ENCODE results near the gene LYRM1. TPM values are rescaled to one million over a fixed set of nuclear protein-coding genes. Genes with fewer than 3 reads are reported as not detected.

Gene LYRM1
- total and polyA plus RNA-seq, 10 of the 15 experiments (the other 5 are each of a cell fraction or from before 2014, with no cell fraction given), result 18.4 to 54.4 (median 38.0) TPM

DNA sequence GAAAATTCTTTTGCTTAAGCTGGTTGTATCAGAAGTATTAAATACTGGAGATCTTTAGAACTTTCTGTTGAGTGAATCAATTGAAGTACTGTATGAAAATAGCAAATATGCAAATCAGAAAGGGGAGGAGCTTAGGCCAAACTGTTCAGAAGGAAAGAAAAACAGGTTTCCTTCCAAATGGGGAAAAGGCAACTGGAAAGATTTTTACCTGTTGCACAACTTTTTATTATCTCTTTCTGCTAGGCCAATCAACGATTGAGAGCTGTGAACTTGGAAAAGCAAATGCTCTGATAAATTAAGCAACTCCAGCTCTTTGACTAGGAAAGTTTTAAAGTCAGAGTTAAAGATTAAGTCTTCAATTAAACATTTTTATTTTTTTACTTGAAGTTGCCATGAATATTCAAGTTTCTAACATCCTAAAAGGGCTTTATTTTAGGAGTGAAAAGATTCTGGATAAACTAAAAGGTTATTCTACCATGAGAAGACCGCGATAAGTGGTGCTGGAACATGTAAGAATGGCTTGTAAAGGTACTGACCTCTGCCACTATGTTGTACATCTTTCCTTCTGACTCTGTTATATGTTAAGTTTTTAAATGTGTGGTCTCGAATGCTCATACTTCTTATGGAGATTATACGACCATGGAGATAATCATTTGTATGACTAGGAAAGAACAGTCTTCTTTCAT, 16.9 kb upstream of the LYRM1 start:
- Histone ChIP-seq H3K27me3 (replicated peaks in 1 of 2; ENCODE audit: control insufficient read depth in 2 of 2, insufficient read depth in 2 of 2, low read length in 1 of 2) (no peaks in the 10 kb centered on the region), H3K9ac (ENCODE audit: control insufficient read depth, insufficient read depth, low read length) (no peak overlapping the region), H3K9me3 (replicated peaks; ENCODE audit: control insufficient read depth, insufficient read depth, low read length) (no peaks in the 10 kb centered on the region), H3K4me3 (no peak overlapping the region), H2AFZ (ENCODE audit: control insufficient read depth, low read depth, low read length) (no peak overlapping the region), H3K79me2 (ENCODE audit: control insufficient read depth, insufficient read depth, low read length) (no peaks in the 10 kb centered on the region; the same call in none of the 2 replicates), H3K4me2 (ENCODE audit: control insufficient read depth, insufficient read depth) (no peak overlapping the region), H3K4me1 (ENCODE audit: control insufficient read depth, insufficient read depth, low read length) (peaks cover 12% of the 10 kb centered on the region), H3K36me3 (ENCODE audit: control insufficient read depth in 2 of 2, insufficient read depth in 2 of 2, low read length in 1 of 2) (no peaks in the 10 kb centered on the region), H4K20me1 (ENCODE audit: control insufficient read depth, insufficient read depth) (no peaks in the 10 kb centered on the region), H3K27ac (ENCODE audit: control insufficient read depth, insufficient read depth) (no peak overlapping the region)
- ChIA-PET POLR2A (interaction anchor here (0.5 to 0.7 kb wide), 2 partner anchors 14 to 55 kb away, joined by 3 read pairs; no protein-coding TSS in a partner anchor), CTCF (interaction anchor here (1.8 kb wide), 1 partner anchor 9 kb away, joined by 5 read pairs; no protein-coding TSS in a partner anchor), RAD21 (ENCODE audit: unreplicated experiment) (no interaction called here), SMC1A (ENCODE audit: uncharacterized antibody, unreplicated experiment) (interaction anchor here (0.9 to 1.5 kb wide), 6 partner anchors 8 to 30 kb away, joined by 3 to 4 read pairs (median 3); no protein-coding TSS in a partner anchor)
- in situ Hi-C loops (cut with MboI) (no loop called here), intact Hi-C loops (cut with micrococcal nuclease; ENCODE audit: unreplicated experiment) (no loop called here)
- no peak for ATAC-seq
- DNase-seq (ENCODE audit: low read depth, low spot score), result no peak
- no TSS peak for BruUV-seq (replicated peaks)
- FAIRE-seq, result no peak
- no peak for TF ChIP-seq EZH2 (IDR thresholded peaks at IDR 0.05; ENCODE audit: borderline replicate concordance, control insufficient read depth, low read depth, low read length)
- 92% methylated on average over 5 of the region's 5 CpGs for WGBS (ENCODE audit: insufficient coverage, insufficient replicate concordance, low lambda C conversion rate, missing lambda C conversion rate)

DNA sequence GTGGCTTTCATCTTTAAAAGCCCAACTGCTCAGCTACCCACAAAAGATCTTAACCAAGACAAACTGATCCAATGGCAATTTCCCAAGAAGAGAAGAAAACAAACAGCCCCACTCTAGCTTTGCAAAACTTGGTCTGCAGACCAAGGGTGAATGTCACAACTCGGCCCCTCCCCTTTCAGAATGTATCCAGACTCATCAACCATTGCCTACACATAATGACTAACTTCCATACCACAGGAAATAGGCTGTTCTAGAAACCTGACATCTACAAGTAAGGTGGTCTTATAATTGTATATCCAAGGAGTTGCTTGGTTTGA, 16.4 kb upstream of the LYRM1 start:
- no peaks in the 10 kb centered on the region for H3K36me3 ChIP-seq (ENCODE audit: control insufficient read depth in 2 of 2, insufficient read depth in 2 of 2, low read length in 1 of 2)
- H3K79me2 ChIP-seq (ENCODE audit: control insufficient read depth, insufficient read depth, low read length), result no peaks in the 10 kb centered on the region; the same call in none of the 2 replicates
- intact Hi-C loops (cut with micrococcal nuclease; ENCODE audit: unreplicated experiment), result no loop called here
- no peak overlapping the region for H2AFZ ChIP-seq (ENCODE audit: control insufficient read depth, low read depth, low read length)
- FAIRE-seq, result no peak
- no peak for DNase-seq (ENCODE audit: low read depth, low spot score)
- ATAC-seq, result no peak
- no peak overlapping the region for H3K9ac ChIP-seq (ENCODE audit: control insufficient read depth, insufficient read depth, low read length)
- H3K4me1 ChIP-seq (ENCODE audit: control insufficient read depth, insufficient read depth, low read length), result peaks cover 8% of the 10 kb centered on the region
- H3K4me3 ChIP-seq, result no peak overlapping the region
- in situ Hi-C loops (cut with MboI), result no loop called here
- ChIA-PET POLR2A (interaction anchor here (0.5 kb wide), 1 partner anchor 56 kb away, joined by 3 read pairs; no protein-coding TSS in a partner anchor), SMC1A (ENCODE audit: uncharacterized antibody, unreplicated experiment) (interaction anchor here (0.9 to 1.1 kb wide), 3 partner anchors 13 to 31 kb away, joined by 3 read pairs; no protein-coding TSS in a partner anchor), CTCF (interaction anchor here (1.8 kb wide), 1 partner anchor 9 kb away, joined by 5 read pairs; no protein-coding TSS in a partner anchor), RAD21 (ENCODE audit: unreplicated experiment) (no interaction called here)
- no peaks in the 10 kb centered on the region for H4K20me1 ChIP-seq (ENCODE audit: control insufficient read depth, insufficient read depth)
- no peaks in the 10 kb centered on the region for H3K9me3 ChIP-seq (replicated peaks; ENCODE audit: control insufficient read depth, insufficient read depth, low read length)
- no peak overlapping the region for H3K27ac ChIP-seq (ENCODE audit: control insufficient read depth, insufficient read depth)
- BruUV-seq (replicated peaks), result no TSS peak
- WGBS (ENCODE audit: insufficient coverage, insufficient replicate concordance, low lambda C conversion rate, missing lambda C conversion rate), result 93% methylated on average over 1 of the region's 1 CpG
- H3K27me3 ChIP-seq (replicated peaks in 1 of 2; ENCODE audit: control insufficient read depth in 2 of 2, insufficient read depth in 2 of 2, low read length in 1 of 2), result no peaks in the 10 kb centered on the region
- no peak overlapping the region for H3K4me2 ChIP-seq (ENCODE audit: control insufficient read depth, insufficient read depth)
- TF ChIP-seq RAD51 (IDR thresholded peaks at IDR 0.05) (no peak), ZNF24 (IDR thresholded peaks at IDR 0.05) (no peak), ETV6 (conservative IDR thresholded peaks at IDR 0.05 in 1 of 2, IDR thresholded peaks at IDR 0.05 in 1 of 2; ENCODE audit: borderline replicate concordance in 1 of 2, low read depth in 1 of 2) (no peak), BACH1 (IDR thresholded peaks at IDR 0.05; ENCODE audit: borderline replicate concordance) (no peak), RELA (IDR thresholded peaks at IDR 0.05; ENCODE audit: borderline replicate concordance, partially characterized antibody) (no peak), BCL11A (IDR thresholded peaks at IDR 0.05; ENCODE audit: low read depth, low read length) (no peak), SIX5 (IDR thresholded peaks at IDR 0.05; ENCODE audit: low read depth, low read length, severe bottlenecking) (no peak), YY1 (IDR thresholded peaks at IDR 0.05; ENCODE audit: low read depth, low read length) (no peak), SP1 (IDR thresholded peaks at IDR 0.05; ENCODE audit: low read depth, low read length) (no peak)
- TF ChIP-seq, protein P1, sequence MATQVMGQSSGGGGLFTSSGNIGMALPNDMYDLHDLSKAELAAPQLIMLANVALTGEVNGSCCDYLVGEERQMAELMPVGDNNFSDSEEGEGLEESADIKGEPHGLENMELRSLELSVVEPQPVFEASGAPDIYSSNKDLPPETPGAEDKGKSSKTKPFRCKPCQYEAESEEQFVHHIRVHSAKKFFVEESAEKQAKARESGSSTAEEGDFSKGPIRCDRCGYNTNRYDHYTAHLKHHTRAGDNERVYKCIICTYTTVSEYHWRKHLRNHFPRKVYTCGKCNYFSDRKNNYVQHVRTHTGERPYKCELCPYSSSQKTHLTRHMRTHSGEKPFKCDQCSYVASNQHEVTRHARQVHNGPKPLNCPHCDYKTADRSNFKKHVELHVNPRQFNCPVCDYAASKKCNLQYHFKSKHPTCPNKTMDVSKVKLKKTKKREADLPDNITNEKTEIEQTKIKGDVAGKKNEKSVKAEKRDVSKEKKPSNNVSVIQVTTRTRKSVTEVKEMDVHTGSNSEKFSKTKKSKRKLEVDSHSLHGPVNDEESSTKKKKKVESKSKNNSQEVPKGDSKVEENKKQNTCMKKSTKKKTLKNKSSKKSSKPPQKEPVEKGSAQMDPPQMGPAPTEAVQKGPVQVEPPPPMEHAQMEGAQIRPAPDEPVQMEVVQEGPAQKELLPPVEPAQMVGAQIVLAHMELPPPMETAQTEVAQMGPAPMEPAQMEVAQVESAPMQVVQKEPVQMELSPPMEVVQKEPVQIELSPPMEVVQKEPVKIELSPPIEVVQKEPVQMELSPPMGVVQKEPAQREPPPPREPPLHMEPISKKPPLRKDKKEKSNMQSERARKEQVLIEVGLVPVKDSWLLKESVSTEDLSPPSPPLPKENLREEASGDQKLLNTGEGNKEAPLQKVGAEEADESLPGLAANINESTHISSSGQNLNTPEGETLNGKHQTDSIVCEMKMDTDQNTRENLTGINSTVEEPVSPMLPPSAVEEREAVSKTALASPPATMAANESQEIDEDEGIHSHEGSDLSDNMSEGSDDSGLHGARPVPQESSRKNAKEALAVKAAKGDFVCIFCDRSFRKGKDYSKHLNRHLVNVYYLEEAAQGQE (IDR thresholded peaks at IDR 0.05; ENCODE audit: low read depth, low read length), result no peak
- TF ChIP-seq, protein P2, sequence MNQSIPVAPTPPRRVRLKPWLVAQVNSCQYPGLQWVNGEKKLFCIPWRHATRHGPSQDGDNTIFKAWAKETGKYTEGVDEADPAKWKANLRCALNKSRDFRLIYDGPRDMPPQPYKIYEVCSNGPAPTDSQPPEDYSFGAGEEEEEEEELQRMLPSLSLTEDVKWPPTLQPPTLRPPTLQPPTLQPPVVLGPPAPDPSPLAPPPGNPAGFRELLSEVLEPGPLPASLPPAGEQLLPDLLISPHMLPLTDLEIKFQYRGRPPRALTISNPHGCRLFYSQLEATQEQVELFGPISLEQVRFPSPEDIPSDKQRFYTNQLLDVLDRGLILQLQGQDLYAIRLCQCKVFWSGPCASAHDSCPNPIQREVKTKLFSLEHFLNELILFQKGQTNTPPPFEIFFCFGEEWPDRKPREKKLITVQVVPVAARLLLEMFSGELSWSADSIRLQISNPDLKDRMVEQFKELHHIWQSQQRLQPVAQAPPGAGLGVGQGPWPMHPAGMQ (IDR thresholded peaks at IDR 0.05; ENCODE audit: borderline replicate concordance), result no peak

Measured in GM12878 (cell line).